HCT116 (cell line): ENCODE results near the gene MTHFSD. TPM values are rescaled to one million over a fixed set of nuclear protein-coding genes. Genes with fewer than 3 reads are reported as not detected.

Experiments
- ATAC-seq: fragments of 200-7000 bp; cut with Tn5 transposase; 2 replicates; pipeline ENCODE4 v1.9.1; 2020; ENCODE audit warnings: mild to moderate bottlenecking, moderate library complexity
- BruUV-seq: library from RNA; stranded (reverse); fragments of 400-500 nt; replicated peaks from 2 replicates; lab custom pipeline; 2021; lab: Mats Ljungman, UMichigan
- CTCF ChIA-PET: fragments of 300-600 bp; sonication (Branson Sonifier 250); formaldehyde crosslinking; loops from one replicate; lab custom pipeline; 2021; ENCODE audit warnings: antibody characterized with exemption; lab: Charles Lee
- POLR2A ChIA-PET: fragments of 300-600, 350-600 bp; sonication (Branson Sonifier 250); formaldehyde crosslinking; loops from one replicate; lab custom pipeline; 2021; ENCODE audit warnings: antibody characterized with exemption; lab: Charles Lee
- RAD21 ChIA-PET, 2 experiments: fragments of 300-600 bp; sonication (Branson Sonifier 250); formaldehyde crosslinking; loops; one replicate each; lab custom pipeline; 2023; ENCODE audit warnings: low total read pairs in 2 of 2; ENCODE audit not compliant: uncharacterized antibody in 2 of 2, unreplicated experiment in 2 of 2, low non-redundant PET in 1 of 2; lab: Charles Lee
- DNase-seq: peaks from one replicate; pipeline ENCODE4 v3.0.0-alpha.2; 2010; ENCODE audit warnings: low read depth, low spot score
- H2AFZ ChIP-seq: fragments of 200-600 bp; shearing (Covaris generic), sonication (generic); 2 replicates; pipeline ENCODE4 v1.6.1; 2017; ENCODE audit warnings: low read depth, mixed run types, mixed read lengths, antibody characterized with exemption, low read length; ENCODE audit not compliant: poor library complexity, severe bottlenecking
- H3K27ac ChIP-seq: 2 replicates; pipeline ENCODE4 v1.5.1; 2012; ENCODE audit warnings: low read depth, low read length
- H3K27me3 ChIP-seq: fragments of 200-600 bp; sonication (generic); 2 replicates; pipeline ENCODE4 v1.6.1; 2016; ENCODE audit warnings: mixed run types, low read length, mixed read lengths; ENCODE audit not compliant: insufficient read depth
- H3K36me3 ChIP-seq, 2 experiments: fragments of 200-500 bp in 1 of 2; fragments of 200-600 bp in 1 of 2; sonication (Bioruptor generic) in 1 of 2; sonication (generic) in 1 of 2; 2 replicates each; pipeline versions ENCODE4 v1.5.1 to v1.6.1; 2014 to 2016; ENCODE audit warnings: low read length in 2 of 2, inconsistent platforms in 1 of 2, mixed read lengths in 1 of 2, mixed run types in 1 of 2; ENCODE audit not compliant: insufficient read depth in 2 of 2, control insufficient read depth in 1 of 2
- H3K4me1 ChIP-seq, 2 experiments: fragments of 200-600 bp in 1 of 2; sonication (generic) in 1 of 2; 2 replicates each; pipeline versions ENCODE4 v1.5.1 to v1.6.1; 2012 to 2017; ENCODE audit warnings: low read length in 2 of 2, inconsistent platforms in 1 of 2, mild to moderate bottlenecking in 1 of 2, mixed read lengths in 1 of 2, mixed run types in 1 of 2, moderate library complexity in 1 of 2; ENCODE audit not compliant: insufficient read depth in 2 of 2, control insufficient read depth in 1 of 2
- H3K4me2 ChIP-seq: fragments of 200-600 bp; sonication (generic); 2 replicates; pipeline ENCODE4 v1.6.1; 2017; ENCODE audit warnings: mixed run types, low read length, mixed read lengths
- H3K4me3 ChIP-seq, 2 experiments: fragments of 200-600 bp in 1 of 2; sonication (generic) in 1 of 2; replicated peaks in 1 of 2; 2 replicates each; pipeline ENCODE4 v1.5.1; 2011 to 2016; ENCODE audit warnings: low read length in 2 of 2, control low read depth in 1 of 2, low read depth in 1 of 2, mild to moderate bottlenecking in 1 of 2, mixed read lengths in 1 of 2, mixed run types in 1 of 2
- H3K79me2 ChIP-seq: fragments of 200-600 bp; sonication (generic); 2 replicates; pipeline ENCODE4 v1.6.1; 2017; ENCODE audit warnings: mild to moderate bottlenecking, mixed run types, low read length, moderate library complexity, mixed read lengths; ENCODE audit not compliant: insufficient read depth
- H3K9ac ChIP-seq: fragments of 200-600 bp; sonication (generic); 2 replicates; pipeline ENCODE4 v1.6.1; 2016; ENCODE audit warnings: low read length, mixed read lengths
- H3K9me2 ChIP-seq: fragments of 200-600 bp; sonication (generic), shearing (Covaris generic); 2 replicates; pipeline ENCODE4 v1.6.1; 2017; ENCODE audit warnings: mixed run types, mild to moderate bottlenecking, moderate library complexity; ENCODE audit not compliant: insufficient read depth
- H3K9me3 ChIP-seq, 2 experiments: fragments of 200-500 bp in 1 of 2; fragments of 200-600 bp in 1 of 2; sonication (Bioruptor generic) in 1 of 2; sonication (generic) in 1 of 2; 2 replicates each; pipeline ENCODE4 v1.6.1; 2014 to 2017; ENCODE audit warnings: low read length in 2 of 2, mixed read lengths in 2 of 2, inconsistent platforms in 1 of 2, low read depth in 1 of 2, mild to moderate bottlenecking in 1 of 2, mixed run types in 1 of 2, moderate library complexity in 1 of 2; ENCODE audit not compliant: control insufficient read depth in 1 of 2, insufficient read depth in 1 of 2
- H4K20me1 ChIP-seq: fragments of 200-600 bp; sonication (generic), shearing (Covaris generic); 2 replicates; pipeline ENCODE4 v1.6.1; 2017; ENCODE audit warnings: mixed run types, mild to moderate bottlenecking, moderate library complexity; ENCODE audit not compliant: insufficient read depth
- CTCF ChIP-seq, 3 experiments: fragments of 200-600 bp in 1 of 3; sonication (generic) in 1 of 3; IDR thresholded peaks in 2 of 3; conservative IDR thresholded peaks in 1 of 3; 2 replicates each; pipeline ENCODE4 v1.5.1; 2012 to 2017; ENCODE audit warnings: low read depth in 2 of 3, low read length in 2 of 3, antibody characterized with exemption in 1 of 3, borderline replicate concordance in 1 of 3, control low read depth in 1 of 3, mild to moderate bottlenecking in 1 of 3, mixed read lengths in 1 of 3, mixed run types in 1 of 3, moderate library complexity in 1 of 3; ENCODE audit not compliant: insufficient read depth in 1 of 3
- EZH2phosphoT487 ChIP-seq: fragments of 200-600 bp; IDR thresholded peaks from 2 replicates; pipeline ENCODE4 v1.6.1; 2018; ENCODE audit warnings: antibody characterized with exemption, borderline replicate concordance
- FOSL1 ChIP-seq: IDR thresholded peaks from 2 replicates; pipeline ENCODE4 v1.6.1; 2012; ENCODE audit warnings: low read depth
- RAD21 ChIP-seq: IDR thresholded peaks from 2 replicates; pipeline ENCODE4 v1.6.1; 2012; ENCODE audit warnings: low read depth, mild to moderate bottlenecking
- SIN3A ChIP-seq: IDR thresholded peaks from 2 replicates; pipeline ENCODE4 v1.6.1; 2012; ENCODE audit warnings: low read depth
- SP1 ChIP-seq: IDR thresholded peaks from 2 replicates; pipeline ENCODE4 v1.6.1; 2012; ENCODE audit warnings: low read depth
- YY1 ChIP-seq: IDR thresholded peaks from 2 replicates; pipeline ENCODE4 v1.6.1; 2011; ENCODE audit warnings: low read length, low read depth, moderate library complexity, mild to moderate bottlenecking; ENCODE audit not compliant: insufficient replicate concordance; ENCODE audit errors: extremely low read depth
- ZBTB33 ChIP-seq: IDR thresholded peaks from 2 replicates; pipeline ENCODE4 v1.6.1; 2011; ENCODE audit warnings: mild to moderate bottlenecking, low read length, moderate library complexity; ENCODE audit not compliant: insufficient replicate concordance; ENCODE audit errors: extremely low read depth
- ZNF274 ChIP-seq: fragments of 200-500 bp; sonication (Bioruptor generic); IDR thresholded peaks from 2 replicates; pipeline ENCODE4 v1.6.1; 2014; ENCODE audit warnings: mild to moderate bottlenecking, low read depth, low read length, inconsistent platforms
- intact Hi-C: fragments of 100-400 bp; cut with micrococcal nuclease; formaldehyde crosslinking; loops from 2 replicates; pipeline ENCODE4 v1.10.0; 2022
- total RNA-seq: library from RNA; stranded (reverse); gene quantifications from one replicate; pipeline ENCODE4 v1.2.1, GENCODE V29; 2021; ENCODE audit not compliant: unreplicated experiment

The MTHFSD gene
- total RNA-seq, 1 experiment from 2014 or later, result 33.1 TPM

- ChIA-PET CTCF (interaction anchor here (1.0 to 2.3 kb wide), 12 partner anchors 11 to 614 kb away, joined by 3 to 22 read pairs (median 5); no protein-coding TSS in a partner anchor), RAD21 (interaction anchor here (1.5 to 2.1 kb wide), 4 partner anchors 11 to 488 kb away, joined by 4 to 14 read pairs (median 8); no protein-coding TSS in a partner anchor), POLR2A (no interaction called here)
- ATAC-seq (no peak), DNase-seq (no peak)
- no peaks in the 10 kb centered on the region for H3K27me3 ChIP-seq
- H2AFZ ChIP-seq, result peak overlapping the region; percentile 67
- intact Hi-C loops, result loop anchor here (1.0 to 5.0 kb wide), 7 partner anchors 90 to 502 kb away; no protein-coding TSS in a partner anchor
- no peaks in the 10 kb centered on the region for H3K36me3 ChIP-seq
- H3K9me2 ChIP-seq, result no peaks in the 10 kb centered on the region
- H3K9ac ChIP-seq, result peak overlapping the region; percentile 54; the same call in 1 of the 2 replicates
- BruUV-seq, result no TSS peak
- H3K4me3 ChIP-seq, result peak overlapping the region; percentile 62 to 63
- peaks cover 11 to 22% of the 10 kb centered on the region in 2 experiments; a peak in 3 of 4 replicates for H3K4me1 ChIP-seq
- peak overlapping the region; percentile 55 for H3K27ac ChIP-seq
- H3K79me2 ChIP-seq, result no peaks in the 10 kb centered on the region
- TF ChIP-seq CTCF (IDR thresholded peaks at IDR 0.05 in 2 of 3, conservative IDR thresholded peaks at IDR 0.05 in 1 of 3; ENCODE audit: borderline replicate concordance in 1 of 3, insufficient read depth in 1 of 3, low read depth in 2 of 3, low read length in 2 of 3), result no peak
- no peak for TF ChIP-seq ZNF274
- TF ChIP-seq ZBTB33, result no peak
- no peak for TF ChIP-seq SIN3A
- no peak for TF ChIP-seq SP1
- TF ChIP-seq YY1, result no peak
- TF ChIP-seq RAD21, result no peak
- TF ChIP-seq EZH2phosphoT487, result no peak
- TF ChIP-seq FOSL1, result no peak
- no peaks in the 10 kb centered on the region for H3K9me3 ChIP-seq
- H3K4me2 ChIP-seq, result peak overlapping the region; percentile 89
- no peaks in the 10 kb centered on the region for H4K20me1 ChIP-seq
Measured at GRCh38 chr16:86575095-86575685, 20.2 kb upstream of the MTHFSD start.
